HCT116 (cell line): ENCODE results near the gene CUEDC1. TPM values are rescaled to one million over a fixed set of nuclear protein-coding genes. Genes with fewer than 3 reads are reported as not detected.
A peak's percentile ranks its signal among the peaks of the same experiment; 100 is the strongest.

Experiments used
- ATAC-seq: fragments of 200-7000 bp; cut with Tn5 transposase; 2 replicates; pipeline ENCODE4 v1.9.1; 2020; ENCODE audit warnings: mild to moderate bottlenecking, moderate library complexity
- BruUV-seq: library from RNA; stranded (reverse); fragments of 400-500 nt; replicated peaks from 2 replicates; lab custom pipeline; 2021; lab: Mats Ljungman, UMichigan
- CTCF ChIA-PET: fragments of 300-600 bp; sonication (Branson Sonifier 250); formaldehyde crosslinking; loops from one replicate; lab custom pipeline; 2021; ENCODE audit warnings: antibody characterized with exemption; lab: Charles Lee
- POLR2A ChIA-PET: fragments of 300-600, 350-600 bp; sonication (Branson Sonifier 250); formaldehyde crosslinking; loops from one replicate; lab custom pipeline; 2021; ENCODE audit warnings: antibody characterized with exemption; lab: Charles Lee
- RAD21 ChIA-PET, 2 experiments: fragments of 300-600 bp; sonication (Branson Sonifier 250); formaldehyde crosslinking; loops; one replicate each; lab custom pipeline; 2023; ENCODE audit warnings: low total read pairs in 2 of 2; ENCODE audit not compliant: uncharacterized antibody in 2 of 2, unreplicated experiment in 2 of 2, low non-redundant PET in 1 of 2; lab: Charles Lee
- DNase-seq: peaks from one replicate; pipeline ENCODE4 v3.0.0-alpha.2; 2010; ENCODE audit warnings: low read depth, low spot score
- H2AFZ ChIP-seq: fragments of 200-600 bp; shearing (Covaris generic), sonication (generic); 2 replicates; pipeline ENCODE4 v1.6.1; 2017; ENCODE audit warnings: low read depth, mixed run types, mixed read lengths, antibody characterized with exemption, low read length; ENCODE audit not compliant: poor library complexity, severe bottlenecking
- H3K27ac ChIP-seq: 2 replicates; pipeline ENCODE4 v1.5.1; 2012; ENCODE audit warnings: low read depth, low read length
- H3K27me3 ChIP-seq: fragments of 200-600 bp; sonication (generic); 2 replicates; pipeline ENCODE4 v1.6.1; 2016; ENCODE audit warnings: mixed run types, low read length, mixed read lengths; ENCODE audit not compliant: insufficient read depth
- H3K36me3 ChIP-seq, 2 experiments: fragments of 200-500 bp in 1 of 2; fragments of 200-600 bp in 1 of 2; sonication (Bioruptor generic) in 1 of 2; sonication (generic) in 1 of 2; 2 replicates each; pipeline versions ENCODE4 v1.5.1 to v1.6.1; 2014 to 2016; ENCODE audit warnings: low read length in 2 of 2, inconsistent platforms in 1 of 2, mixed read lengths in 1 of 2, mixed run types in 1 of 2; ENCODE audit not compliant: insufficient read depth in 2 of 2, control insufficient read depth in 1 of 2
- H3K4me1 ChIP-seq, 2 experiments: fragments of 200-600 bp in 1 of 2; sonication (generic) in 1 of 2; 2 replicates each; pipeline versions ENCODE4 v1.5.1 to v1.6.1; 2012 to 2017; ENCODE audit warnings: low read length in 2 of 2, inconsistent platforms in 1 of 2, mild to moderate bottlenecking in 1 of 2, mixed read lengths in 1 of 2, mixed run types in 1 of 2, moderate library complexity in 1 of 2; ENCODE audit not compliant: insufficient read depth in 2 of 2, control insufficient read depth in 1 of 2
- H3K4me2 ChIP-seq: fragments of 200-600 bp; sonication (generic); 2 replicates; pipeline ENCODE4 v1.6.1; 2017; ENCODE audit warnings: mixed run types, low read length, mixed read lengths
- H3K4me3 ChIP-seq, 2 experiments: fragments of 200-600 bp in 1 of 2; sonication (generic) in 1 of 2; replicated peaks in 1 of 2; 2 replicates each; pipeline ENCODE4 v1.5.1; 2011 to 2016; ENCODE audit warnings: low read length in 2 of 2, control low read depth in 1 of 2, low read depth in 1 of 2, mild to moderate bottlenecking in 1 of 2, mixed read lengths in 1 of 2, mixed run types in 1 of 2
- H3K79me2 ChIP-seq: fragments of 200-600 bp; sonication (generic); 2 replicates; pipeline ENCODE4 v1.6.1; 2017; ENCODE audit warnings: mild to moderate bottlenecking, mixed run types, low read length, moderate library complexity, mixed read lengths; ENCODE audit not compliant: insufficient read depth
- H3K9ac ChIP-seq: fragments of 200-600 bp; sonication (generic); 2 replicates; pipeline ENCODE4 v1.6.1; 2016; ENCODE audit warnings: low read length, mixed read lengths
- H3K9me2 ChIP-seq: fragments of 200-600 bp; sonication (generic), shearing (Covaris generic); 2 replicates; pipeline ENCODE4 v1.6.1; 2017; ENCODE audit warnings: mixed run types, mild to moderate bottlenecking, moderate library complexity; ENCODE audit not compliant: insufficient read depth
- H3K9me3 ChIP-seq, 2 experiments: fragments of 200-500 bp in 1 of 2; fragments of 200-600 bp in 1 of 2; sonication (Bioruptor generic) in 1 of 2; sonication (generic) in 1 of 2; 2 replicates each; pipeline ENCODE4 v1.6.1; 2014 to 2017; ENCODE audit warnings: low read length in 2 of 2, mixed read lengths in 2 of 2, inconsistent platforms in 1 of 2, low read depth in 1 of 2, mild to moderate bottlenecking in 1 of 2, mixed run types in 1 of 2, moderate library complexity in 1 of 2; ENCODE audit not compliant: control insufficient read depth in 1 of 2, insufficient read depth in 1 of 2
- H4K20me1 ChIP-seq: fragments of 200-600 bp; sonication (generic), shearing (Covaris generic); 2 replicates; pipeline ENCODE4 v1.6.1; 2017; ENCODE audit warnings: mixed run types, mild to moderate bottlenecking, moderate library complexity; ENCODE audit not compliant: insufficient read depth
- CBX3 ChIP-seq: IDR thresholded peaks from 2 replicates; pipeline ENCODE4 v1.6.1; 2012; ENCODE audit warnings: low read depth
- CTCF ChIP-seq, 3 experiments: fragments of 200-600 bp in 1 of 3; sonication (generic) in 1 of 3; IDR thresholded peaks in 2 of 3; conservative IDR thresholded peaks in 1 of 3; 2 replicates each; pipeline ENCODE4 v1.5.1; 2012 to 2017; ENCODE audit warnings: low read depth in 2 of 3, low read length in 2 of 3, antibody characterized with exemption in 1 of 3, borderline replicate concordance in 1 of 3, control low read depth in 1 of 3, mild to moderate bottlenecking in 1 of 3, mixed read lengths in 1 of 3, mixed run types in 1 of 3, moderate library complexity in 1 of 3; ENCODE audit not compliant: insufficient read depth in 1 of 3
- EGR1 ChIP-seq: IDR thresholded peaks from 2 replicates; pipeline ENCODE4 v1.6.1; 2012; ENCODE audit warnings: low read depth
- ELF1 ChIP-seq: IDR thresholded peaks from 2 replicates; pipeline ENCODE4 v1.6.1; 2012; ENCODE audit warnings: low read depth, borderline replicate concordance
- EZH2 ChIP-seq: fragments of 200-600 bp; sonication (generic); IDR thresholded peaks from 2 replicates; pipeline ENCODE4 v1.6.1; 2017; ENCODE audit warnings: antibody characterized with exemption, mixed run types
- MAX ChIP-seq: IDR thresholded peaks from 2 replicates; pipeline ENCODE4 v1.6.1; 2012
- TCF7L2 ChIP-seq: IDR thresholded peaks from 2 replicates; pipeline ENCODE4 v1.7.0; 2011; ENCODE audit warnings: borderline replicate concordance, inconsistent platforms; ENCODE audit not compliant: insufficient read depth, insufficient read length; ENCODE audit errors: extremely low read depth
- ZFX ChIP-seq: fragments of 450-650 bp; IDR thresholded peaks from 2 replicates; pipeline ENCODE4 v1.6.1; 2017
- ZNF274 ChIP-seq: fragments of 200-500 bp; sonication (Bioruptor generic); IDR thresholded peaks from 2 replicates; pipeline ENCODE4 v1.6.1; 2014; ENCODE audit warnings: mild to moderate bottlenecking, low read depth, low read length, inconsistent platforms
- intact Hi-C: fragments of 100-400 bp; cut with micrococcal nuclease; formaldehyde crosslinking; loops from 2 replicates; pipeline ENCODE4 v1.10.0; 2022
- total RNA-seq: library from RNA; stranded (reverse); gene quantifications from one replicate; pipeline ENCODE4 v1.2.1, GENCODE V29; 2021; ENCODE audit not compliant: unreplicated experiment

The CUEDC1 gene
- total RNA-seq, 1 experiment from 2014 or later, result 60.2 TPM

- TF ChIP-seq ELF1 (no peak), TCF7L2 (no peak), ZFX (no peak)
Measured at GRCh38 chr17:57985675-57985974, 30.4 kb upstream of the CUEDC1 start (continued).

GRCh38 chr17:57984936-57985674 is 29.9 kb upstream of the CUEDC1 start:
- Histone ChIP-seq H3K4me3 (peak overlapping the region in 1 of 2 experiments; percentile 23; a peak in 2 of 4 replicates), H3K9me2 (no peaks in the 10 kb centered on the region), H3K27me3 (no peaks in the 10 kb centered on the region), H3K27ac (peak overlapping the region; percentile 96; the same call in 1 of the 2 replicates), H4K20me1 (no peaks in the 10 kb centered on the region), H3K4me2 (peak overlapping the region; percentile 89), H3K79me2 (peaks cover 75% of the 10 kb centered on the region), H3K36me3 (peaks cover 12 to 48% of the 10 kb centered on the region in 2 experiments), H3K4me1 (peaks cover 38 to 44% of the 10 kb centered on the region in 2 experiments), H3K9me3 (no peaks in the 10 kb centered on the region), H3K9ac (peak overlapping the region; percentile 76), H2AFZ (no peak overlapping the region)
- ChIA-PET RAD21 (interaction anchor here in 1 of 2 experiments (1.0 kb wide), 1 partner anchor 125 kb away, joined by 4 read pairs; no protein-coding TSS in a partner anchor), CTCF (interaction anchor here (0.7 to 2.5 kb wide), 4 partner anchors 14 to 127 kb away, joined by 3 to 14 read pairs (median 10); no protein-coding TSS in a partner anchor), POLR2A (interaction anchor here (0.9 to 1.1 kb wide), 2 partner anchors 22 to 26 kb away, joined by 3 read pairs; partner anchors contain the start of gene SRSF1)
- no TSS peak for BruUV-seq
- no peak for TF ChIP-seq CTCF (IDR thresholded peaks at IDR 0.05 in 2 of 3, conservative IDR thresholded peaks at IDR 0.05 in 1 of 3; ENCODE audit: borderline replicate concordance in 1 of 3, insufficient read depth in 1 of 3, low read depth in 2 of 3, low read length in 2 of 3)
- TF ChIP-seq CBX3, result 0 out of 2 replicates have a peak, but pooled peaks have one; percentile 2
- no peak for TF ChIP-seq ZNF274
- peak; percentile 29 for TF ChIP-seq TCF7L2
- no peak for TF ChIP-seq EGR1
- TF ChIP-seq MAX, result no peak
- TF ChIP-seq EZH2, result no peak
- ATAC-seq (no peak), DNase-seq (no peak)
- intact Hi-C loops, result loop anchor here (5.0 kb wide), 1 partner anchor 108 kb away; no protein-coding TSS in a partner anchor
